Measurements from ENCODE around the gene DLK1. TPM values are rescaled to one million over a fixed set of nuclear protein-coding genes. Genes with fewer than 3 reads are reported as not detected.

The DLK1 gene
- total and polyA plus RNA-seq, 3 donors from 2014 or later, result 45.6 to 109 (median 59.4) TPM

DNA sequence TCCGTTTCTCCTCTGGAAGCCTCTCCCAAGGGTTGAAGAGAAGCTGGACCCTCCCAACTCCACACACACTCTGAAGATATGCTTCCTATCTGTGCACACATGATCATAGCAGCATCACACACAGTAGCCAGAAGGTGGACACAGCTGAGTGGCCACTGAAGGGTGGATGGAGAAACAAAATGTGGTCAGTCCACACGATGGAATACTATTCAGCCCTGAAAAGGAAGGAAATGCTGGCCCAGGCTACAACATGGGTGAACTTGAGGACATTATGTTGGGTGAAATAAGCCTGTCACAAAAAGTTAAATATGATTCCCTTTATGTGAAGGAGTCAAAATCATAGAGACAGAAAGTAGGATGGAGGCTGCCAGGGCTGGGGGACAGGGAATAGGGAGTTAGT is 43.9 kb upstream of the DLK1 start:
- TF ChIP-seq CTCF (IDR thresholded peaks at IDR 0.05) (no peak), POLR2A (IDR thresholded peaks at IDR 0.05) (no peak)
- DNase-seq, result no peak
- Histone ChIP-seq H3K27ac (no peak overlapping the region), H3K9me3 (no peaks in the 10 kb centered on the region), H3K4me3 (no peak overlapping the region), H3K36me3 (ENCODE audit: low read depth, missing control alignments) (no peaks in the 10 kb centered on the region), H3K27me3 (no peaks in the 10 kb centered on the region), H3K4me1 (peaks cover 36% of the 10 kb centered on the region)
- WGBS, 2 donors, result 86 to 88% methylated on average over 2 of the region's 2 CpGs
- intact Hi-C loops (cut with DNase I; ENCODE audit: low total_unique reads), result no loop called here

DNA sequence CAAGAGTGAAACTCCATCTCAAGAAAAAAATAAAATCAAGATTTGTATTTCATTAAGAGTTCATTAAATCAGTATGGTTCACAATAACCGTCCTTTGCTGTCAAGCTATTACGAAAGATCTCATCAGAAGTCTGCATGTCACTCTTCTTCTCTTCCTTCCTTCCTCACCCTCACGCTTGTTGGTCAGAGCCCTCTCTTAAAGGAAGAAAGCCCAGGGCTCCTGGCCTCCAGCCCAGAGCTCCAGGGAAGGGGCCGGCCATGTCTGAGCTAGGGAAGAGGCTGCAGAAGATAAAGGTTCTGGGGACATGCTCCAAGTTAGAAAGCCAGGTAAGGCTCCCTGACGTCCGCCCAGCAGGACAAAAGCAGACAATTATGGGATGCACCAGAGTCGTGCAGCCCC is 43.1 kb upstream of the DLK1 start:
- intact Hi-C loops (cut with DNase I; ENCODE audit: low total_unique reads), result no loop called here
- no peaks in the 10 kb centered on the region for H3K36me3 ChIP-seq (ENCODE audit: low read depth, missing control alignments)
- WGBS, 2 donors, result 59 to 64% methylated on average over 7 of the region's 7 CpGs
- no peaks in the 10 kb centered on the region for H3K27me3 ChIP-seq
- H3K27ac ChIP-seq, result no peak overlapping the region
- DNase-seq, result no peak
- H3K4me3 ChIP-seq, result no peak overlapping the region
- no peaks in the 10 kb centered on the region for H3K9me3 ChIP-seq
- TF ChIP-seq CTCF (IDR thresholded peaks at IDR 0.05) (no peak), POLR2A (IDR thresholded peaks at IDR 0.05) (no peak)
- H3K4me1 ChIP-seq, result peaks cover 28% of the 10 kb centered on the region

DNA sequence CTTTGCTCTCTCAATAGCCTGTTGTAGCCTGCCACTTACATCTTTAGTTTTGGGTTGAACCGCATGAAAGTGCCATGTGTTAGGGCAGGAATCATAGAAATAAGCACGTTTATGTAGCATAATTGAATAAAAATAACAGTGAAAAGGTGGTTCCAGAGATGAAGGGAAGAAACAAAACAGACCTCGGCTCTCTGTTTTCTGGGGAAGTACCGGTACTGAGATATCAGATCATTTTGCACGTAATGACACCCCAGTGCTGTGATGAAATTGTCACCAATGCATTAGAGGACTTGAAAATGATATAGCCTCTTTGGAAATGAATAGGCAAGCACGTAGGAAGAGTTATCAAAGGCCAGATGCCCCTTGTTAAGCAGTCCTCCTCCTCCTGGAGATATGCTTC is 42.5 kb upstream of the DLK1 start:
- 82 to 87% methylated on average over 6 of the region's 6 CpGs for WGBS, 2 donors
- intact Hi-C loops (cut with DNase I; ENCODE audit: low total_unique reads), result no loop called here
- DNase-seq, result no peak
- H3K27ac ChIP-seq, result no peak overlapping the region
- H3K36me3 ChIP-seq (ENCODE audit: low read depth, missing control alignments), result no peaks in the 10 kb centered on the region
- no peak for TF ChIP-seq CTCF (IDR thresholded peaks at IDR 0.05)
- no peak for TF ChIP-seq POLR2A (IDR thresholded peaks at IDR 0.05)
- H3K9me3 ChIP-seq, result no peaks in the 10 kb centered on the region
- peaks cover 22% of the 10 kb centered on the region for H3K4me1 ChIP-seq
- no peak overlapping the region for H3K4me3 ChIP-seq
- no peaks in the 10 kb centered on the region for H3K27me3 ChIP-seq

- Histone ChIP-seq H3K27me3 (no peaks in the 10 kb centered on the region), H3K27ac (no peak overlapping the region), H3K4me3 (no peak overlapping the region), H3K36me3 (ENCODE audit: low read depth, missing control alignments) (no peaks in the 10 kb centered on the region), H3K9me3 (no peaks in the 10 kb centered on the region), H3K4me1 (peaks cover 14% of the 10 kb centered on the region)
- intact Hi-C loops (cut with DNase I; ENCODE audit: low total_unique reads), result no loop called here
- 57 to 62% methylated on average over 6 of the region's 6 CpGs for WGBS, 2 donors
- no peak for DNase-seq
- TF ChIP-seq CTCF (IDR thresholded peaks at IDR 0.05) (no peak), POLR2A (IDR thresholded peaks at IDR 0.05) (no peak)
Measured at GRCh38 chr14:100684961-100685360, 41.7 kb upstream of the DLK1 start.

GRCh38 chr14:100686858-100687257 is 39.8 kb upstream of the DLK1 start:
- TF ChIP-seq CTCF (IDR thresholded peaks at IDR 0.05) (no peak), POLR2A (IDR thresholded peaks at IDR 0.05) (no peak)
- Histone ChIP-seq H3K4me3 (no peak overlapping the region), H3K4me1 (no peaks in the 10 kb centered on the region), H3K9me3 (no peaks in the 10 kb centered on the region), H3K27ac (no peak overlapping the region), H3K36me3 (ENCODE audit: low read depth, missing control alignments) (no peaks in the 10 kb centered on the region), H3K27me3 (no peaks in the 10 kb centered on the region)
- DNase-seq, result no peak
- intact Hi-C loops (cut with DNase I; ENCODE audit: low total_unique reads), result no loop called here
- WGBS, 2 donors, result 91% methylated on average over 4 of the region's 4 CpGs; no CpG with 5 or more reads in 1 of the 2 donors

Measured in testis (tissue), 3 donors.